PC-9 (cell line): ENCODE data around the gene RNF19B. TPM values are rescaled to one million over a fixed set of nuclear protein-coding genes. Genes with fewer than 3 reads are reported as not detected.

Experiments
- BruUV-seq: library from RNA; stranded (reverse); fragments of 400-500 nt; replicated peaks from 2 replicates; lab custom pipeline; 2021; lab: Mats Ljungman, UMichigan
- CTCF ChIA-PET: fragments of 300-600 bp; sonication (Branson Sonifier 250); formaldehyde crosslinking; loops from one replicate; lab custom pipeline; 2022; ENCODE audit warnings: antibody characterized with exemption; lab: Charles Lee
- POLR2A ChIA-PET: fragments of 300-600 bp; sonication (Branson Sonifier 250); formaldehyde crosslinking; loops from one replicate; lab custom pipeline; 2022; ENCODE audit warnings: antibody characterized with exemption; ENCODE audit not compliant: unreplicated experiment; lab: Charles Lee
- DNase-seq, 2 experiments: peaks; one replicate each; pipeline versions ENCODE4 v3.0.0 to v3.0.0-alpha.2; 2015 to 2022; ENCODE audit warnings: mixed read lengths in 1 of 2
- H2AFZ ChIP-seq: fragments of 200-600 bp; sonication (generic); 2 replicates; pipeline ENCODE4 v1.8.1; 2017; ENCODE audit warnings: antibody characterized with exemption
- H3F3A ChIP-seq: fragments of 200-600 bp; sonication (generic); 2 replicates; pipeline ENCODE4 v1.8.1; 2017; ENCODE audit warnings: antibody characterized with exemption, mild to moderate bottlenecking, low read depth; ENCODE audit not compliant: insufficient read depth
- H3K27ac ChIP-seq: fragments of 200-600 bp; sonication (generic); 2 replicates; pipeline ENCODE4 v1.6.1; 2016; ENCODE audit warnings: mixed run types
- H3K27me3 ChIP-seq: fragments of 200-600 bp; sonication (generic); 2 replicates; pipeline ENCODE4 v1.6.1; 2016; ENCODE audit warnings: low read depth, mixed run types; ENCODE audit not compliant: insufficient read depth
- H3K36me3 ChIP-seq: fragments of 200-600 bp; sonication (generic); 2 replicates; pipeline ENCODE4 v1.6.1; 2016; ENCODE audit warnings: low read depth, mixed run types
- H3K4me1 ChIP-seq: fragments of 200-600 bp; sonication (generic); replicated peaks from 2 replicates; pipeline ENCODE4 v1.6.1; 2016; ENCODE audit warnings: mixed run types; ENCODE audit not compliant: insufficient read depth
- H3K4me2 ChIP-seq: fragments of 200-600 bp; sonication (generic); 2 replicates; pipeline ENCODE4 v1.6.1; 2017; ENCODE audit warnings: mixed run types
- H3K4me3 ChIP-seq: fragments of 200-600 bp; sonication (generic); 2 replicates; pipeline ENCODE4 v1.6.1; 2016; ENCODE audit warnings: mixed run types
- H3K79me2 ChIP-seq: fragments of 200-600 bp; sonication (generic); 2 replicates; pipeline ENCODE4 v1.6.1; 2017; ENCODE audit warnings: low read depth, mixed run types
- H3K9me2 ChIP-seq: fragments of 200-600 bp; sonication (generic); 2 replicates; pipeline ENCODE4 v1.8.1; 2017; ENCODE audit warnings: mild to moderate bottlenecking; ENCODE audit not compliant: insufficient read depth
- H3K9me3 ChIP-seq: fragments of 200-600 bp; sonication (generic); 2 replicates; pipeline ENCODE4 v1.8.1; 2016; ENCODE audit warnings: low read depth; ENCODE audit not compliant: insufficient read depth
- H4K20me1 ChIP-seq: fragments of 200-600 bp; sonication (generic); 2 replicates; pipeline ENCODE4 v1.8.1; 2017; ENCODE audit not compliant: insufficient read depth
- EZH2 ChIP-seq: fragments of 200-600 bp; sonication (generic); IDR thresholded peaks from 2 replicates; pipeline ENCODE4 v1.8.0; 2017; ENCODE audit warnings: antibody characterized with exemption, low read depth
- intact Hi-C: fragments of 100-400 bp; cut with micrococcal nuclease; formaldehyde crosslinking; loops from one replicate; pipeline ENCODE4 v1.10.0; 2022; ENCODE audit not compliant: unreplicated experiment
- total RNA-seq: library from RNA; stranded (reverse); gene quantifications from 2 replicates; pipeline ENCODE4 v1.2.3, GENCODE V29; 2021
- TF ChIP-seq, protein P1 (sequence below): fragments of 200-600 bp; sonication (generic); conservative IDR thresholded peaks from 2 replicates; pipeline ENCODE4 v1.6.1; 2017; ENCODE audit warnings: mixed run types, antibody characterized with exemption, mild to moderate bottlenecking, moderate library complexity

The RNF19B gene
- total RNA-seq, 1 experiment from 2014 or later: 25.4 TPM

DNA sequence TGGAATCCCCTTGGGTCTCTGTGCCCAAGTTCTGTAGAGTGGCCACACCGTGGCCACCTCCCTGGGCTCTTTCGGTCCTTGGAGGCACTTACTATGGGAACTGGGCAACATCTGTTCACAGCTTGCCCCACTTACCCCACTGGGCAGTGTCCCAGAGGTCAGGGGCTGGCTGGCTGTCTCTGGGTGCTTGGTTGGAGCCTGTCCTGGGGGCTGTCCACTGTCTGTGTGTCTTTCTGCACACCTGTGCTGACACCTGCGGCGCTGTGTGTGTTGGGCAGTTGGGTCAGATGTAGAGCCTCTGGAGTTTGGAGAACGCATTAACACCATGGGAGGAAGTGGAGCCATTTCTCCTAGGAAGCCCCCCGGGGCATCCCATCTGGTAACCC lies 62.1 kb downstream of the RNF19B start:
- DNase-seq: no peak
- no peaks in the 10 kb centered on the region for H3K36me3 ChIP-seq
- no peak overlapping the region for H2AFZ ChIP-seq
- ChIA-PET CTCF (no interaction called here), POLR2A (no interaction called here)
- H3K9me3 ChIP-seq: no peaks in the 10 kb centered on the region
- intact Hi-C loops: no loop called here
- no peaks in the 10 kb centered on the region; the same call in 1 of the 2 replicates for H4K20me1 ChIP-seq
- no peaks in the 10 kb centered on the region for H3K9me2 ChIP-seq
- no peak overlapping the region for H3K4me2 ChIP-seq
- H3K4me3 ChIP-seq: no peak overlapping the region
- H3K27me3 ChIP-seq: no peaks in the 10 kb centered on the region
- peaks cover 14% of the 10 kb centered on the region; the same call in 1 of the 2 replicates for H3F3A ChIP-seq
- BruUV-seq: no TSS peak
- H3K27ac ChIP-seq: no peak overlapping the region
- no peaks in the 10 kb centered on the region for H3K4me1 ChIP-seq
- 0 out of 2 replicates have a peak, but pooled peaks cover 8% of the 10 kb centered on the region for H3K79me2 ChIP-seq
- TF ChIP-seq, protein P1, sequence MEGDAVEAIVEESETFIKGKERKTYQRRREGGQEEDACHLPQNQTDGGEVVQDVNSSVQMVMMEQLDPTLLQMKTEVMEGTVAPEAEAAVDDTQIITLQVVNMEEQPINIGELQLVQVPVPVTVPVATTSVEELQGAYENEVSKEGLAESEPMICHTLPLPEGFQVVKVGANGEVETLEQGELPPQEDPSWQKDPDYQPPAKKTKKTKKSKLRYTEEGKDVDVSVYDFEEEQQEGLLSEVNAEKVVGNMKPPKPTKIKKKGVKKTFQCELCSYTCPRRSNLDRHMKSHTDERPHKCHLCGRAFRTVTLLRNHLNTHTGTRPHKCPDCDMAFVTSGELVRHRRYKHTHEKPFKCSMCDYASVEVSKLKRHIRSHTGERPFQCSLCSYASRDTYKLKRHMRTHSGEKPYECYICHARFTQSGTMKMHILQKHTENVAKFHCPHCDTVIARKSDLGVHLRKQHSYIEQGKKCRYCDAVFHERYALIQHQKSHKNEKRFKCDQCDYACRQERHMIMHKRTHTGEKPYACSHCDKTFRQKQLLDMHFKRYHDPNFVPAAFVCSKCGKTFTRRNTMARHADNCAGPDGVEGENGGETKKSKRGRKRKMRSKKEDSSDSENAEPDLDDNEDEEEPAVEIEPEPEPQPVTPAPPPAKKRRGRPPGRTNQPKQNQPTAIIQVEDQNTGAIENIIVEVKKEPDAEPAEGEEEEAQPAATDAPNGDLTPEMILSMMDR: no peak
- no peak for TF ChIP-seq EZH2

DNA sequence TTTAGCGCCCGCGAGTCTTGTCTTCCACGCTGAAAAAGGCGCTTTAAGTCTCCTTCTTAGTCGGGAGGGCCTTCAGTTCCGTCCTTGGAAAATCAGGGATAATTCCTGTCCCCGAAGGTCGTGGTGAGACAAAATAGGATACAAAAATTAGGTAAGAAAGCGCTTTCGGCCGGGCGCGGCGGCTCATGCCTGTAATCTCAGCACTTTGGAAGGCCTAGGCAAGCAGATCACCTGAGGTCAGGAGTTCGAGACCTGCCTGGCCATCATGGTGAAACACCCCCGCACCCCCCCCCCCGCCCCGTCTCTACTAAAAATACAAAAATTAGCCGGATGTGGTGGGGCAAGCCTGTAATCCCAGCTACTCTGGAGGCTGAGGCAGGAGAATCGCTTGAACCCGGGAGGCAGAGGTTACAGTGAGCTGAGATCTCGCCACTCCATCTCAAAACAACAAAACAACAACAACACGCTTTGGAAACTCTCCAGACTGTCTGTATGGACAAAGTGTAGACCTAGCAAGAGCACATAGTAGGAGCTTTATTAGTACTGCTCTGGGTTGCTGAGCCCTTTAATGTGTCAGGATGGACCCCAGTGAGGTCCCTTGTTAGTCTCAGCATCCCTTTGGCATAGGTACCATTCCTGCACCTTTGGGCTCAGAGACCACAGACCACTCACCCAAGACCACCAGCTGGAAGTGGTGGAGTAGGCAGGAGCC lies 62.6 kb downstream of the RNF19B start:
- Histone ChIP-seq H3K27ac (no peak overlapping the region), H3K9me3 (no peaks in the 10 kb centered on the region), H3F3A (peaks cover 14% of the 10 kb centered on the region; the same call in 1 of the 2 replicates), H3K36me3 (no peaks in the 10 kb centered on the region), H3K4me2 (peak overlapping the region; percentile 98), H2AFZ (peak overlapping the region; percentile 100), H3K9me2 (no peaks in the 10 kb centered on the region), H3K4me1 (no peaks in the 10 kb centered on the region), H3K79me2 (0 out of 2 replicates have a peak, but pooled peaks cover 8% of the 10 kb centered on the region), H3K27me3 (no peaks in the 10 kb centered on the region), H4K20me1 (no peaks in the 10 kb centered on the region; the same call in 1 of the 2 replicates), H3K4me3 (peak overlapping the region; percentile 97)
- intact Hi-C loops: no loop called here
- CTCF ChIA-PET: no interaction called here
- POLR2A ChIA-PET: no interaction called here
- no peak for TF ChIP-seq EZH2
- TF ChIP-seq, protein P1: no peak
- DNase-seq: no peak
- no TSS peak for BruUV-seq

DNA sequence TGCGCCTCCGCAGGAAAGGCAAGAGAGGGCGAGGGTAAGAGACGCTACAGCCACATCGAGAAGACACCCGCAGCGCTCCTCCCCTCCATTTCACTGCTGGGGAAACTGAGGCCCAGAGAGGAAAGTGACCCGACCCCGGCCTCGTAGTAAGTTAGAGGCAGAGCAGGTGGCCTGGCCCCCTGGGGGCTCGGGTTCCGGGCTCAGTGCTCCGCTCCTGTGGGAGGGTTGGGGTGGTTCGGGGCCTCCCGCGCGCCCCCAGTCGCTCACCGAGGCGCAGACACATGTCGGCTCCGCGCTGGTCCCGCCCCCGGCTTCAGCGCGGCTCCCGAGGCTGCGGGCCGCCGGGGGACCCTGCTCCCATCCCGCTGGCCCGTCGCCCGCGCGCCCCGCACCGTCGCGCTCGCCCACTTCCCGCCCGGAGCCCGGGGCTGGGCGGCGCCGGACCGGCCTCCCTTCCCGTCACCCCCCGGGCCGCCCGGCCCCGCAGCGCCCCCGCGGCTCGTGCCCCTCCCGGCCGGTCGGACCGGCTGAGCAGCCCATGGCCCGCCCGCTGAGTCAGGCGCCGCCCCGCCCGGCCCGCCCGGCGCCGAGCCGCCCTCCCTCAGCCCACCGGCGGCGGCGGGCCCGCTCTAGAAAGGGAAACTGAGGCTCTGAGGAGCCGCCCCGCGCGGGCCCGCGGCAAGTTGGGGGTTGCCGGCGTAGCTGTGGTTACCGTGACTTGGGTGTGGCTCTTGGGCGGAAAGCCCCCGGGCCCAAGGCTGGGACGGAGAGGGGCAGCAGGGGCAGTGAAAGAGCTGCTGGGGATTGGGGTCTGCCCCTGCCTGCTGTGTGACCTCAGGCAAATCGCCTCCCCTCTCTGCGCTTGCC lies 63.4 kb downstream of the RNF19B start, which contains the start of gene TMEM54:
Gene TMEM54 (minus strand): TSS at position 434 of the 867 bp plus-strand sequence. CDS start 151 bp downstream, at position 283.
- H3K9me2 ChIP-seq: no peaks in the 10 kb centered on the region
- H3K27ac ChIP-seq: no peak within 1 kb of the TSS
- POLR2A ChIA-PET: no interaction called here
- H3K9me3 ChIP-seq: no peaks in the 10 kb centered on the region
- no peaks in the 10 kb centered on the region; the same call in 1 of the 2 replicates for H4K20me1 ChIP-seq
- intact Hi-C loops: no loop called here
- TSS peak; percentile 78 for BruUV-seq
- H3K36me3 ChIP-seq: no peaks in the 10 kb centered on the region
- H3F3A ChIP-seq: peaks cover 14% of the 10 kb centered on the region; the same call in 1 of the 2 replicates
- DNase-seq: peak in 1 of 2 experiments; percentile 81
- CTCF ChIA-PET: no interaction called here
- no peaks in the 10 kb centered on the region for H3K27me3 ChIP-seq
- H3K4me1 ChIP-seq: no peaks in the 10 kb centered on the region
- no peak for TF ChIP-seq EZH2
- TF ChIP-seq, protein P1: no peak
- peak within 1 kb of the TSS; percentile 97 for H3K4me3 ChIP-seq
- peak within 1 kb of the TSS; percentile 100 for H2AFZ ChIP-seq
- peak within 1 kb of the TSS; percentile 98 for H3K4me2 ChIP-seq
- 0 out of 2 replicates have a peak, but pooled peaks cover 8% of the 10 kb centered on the region for H3K79me2 ChIP-seq
